ENCODE measurements around the gene ITGA1. TPM values are rescaled to one million over a fixed set of nuclear protein-coding genes. Genes with fewer than 3 reads are reported as not detected.

Gene ITGA1
- polyA plus RNA-seq, 3 donors, result 0.33 to 0.89 (median 0.79) TPM

DNA sequence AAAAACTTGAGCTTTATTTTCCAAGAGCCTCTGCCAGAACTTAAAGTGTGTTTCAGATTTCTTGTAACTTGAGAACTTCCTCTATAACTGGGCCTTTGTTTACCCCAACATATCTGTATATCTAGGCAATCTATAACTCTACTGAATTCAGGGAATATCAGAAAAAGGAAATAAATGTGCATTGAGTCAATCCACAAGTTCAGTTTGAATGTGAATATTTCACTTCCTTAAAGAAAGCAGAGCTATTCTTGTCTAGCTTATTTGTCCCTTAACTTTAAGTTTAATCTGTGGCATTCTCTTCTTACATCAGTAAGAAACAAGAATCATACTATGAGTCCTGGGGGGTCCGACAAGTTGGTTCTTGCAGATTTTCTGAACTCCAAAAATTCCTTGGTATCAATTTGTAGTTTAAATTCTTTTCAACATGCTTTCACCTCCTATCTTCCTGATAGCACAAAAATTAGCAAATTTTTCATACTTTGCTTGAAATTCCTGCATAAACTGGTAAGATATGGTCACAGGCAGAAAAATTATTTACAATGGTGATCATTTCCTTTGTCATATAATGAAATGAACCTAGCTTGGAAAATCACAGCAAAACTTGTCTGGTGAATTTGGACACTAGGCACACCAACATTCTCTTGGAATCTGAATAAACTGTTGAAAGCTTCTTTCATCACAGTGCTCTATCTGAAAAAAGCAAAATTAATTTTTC is 19.8 kb upstream of the ITGA1 start:
- Mint-ChIP-seq H3K27ac (no peak overlapping the region), H3K4me3 (no peak overlapping the region), H3K27me3 (ENCODE audit: low read depth in 3 of 3) (peaks cover 0 to 3% (median 0%) of the 10 kb centered on the region in 3 donors), H3K4me1 (peaks cover 13% of the 10 kb centered on the region), H3K9me3 (peaks cover 0 to 3% (median 0%) of the 10 kb centered on the region in 7 donors), H3K36me3 (no peaks in the 10 kb centered on the region)
- Histone ChIP-seq H3K9ac (ENCODE audit: insufficient read depth, low read length, poor library complexity, severe bottlenecking) (no peak overlapping the region), H3K36me3 (replicated peaks in 1 of 2; ENCODE audit: control insufficient read depth in 1 of 2, insufficient read depth in 2 of 2, low read length in 2 of 2) (no peaks in the 10 kb centered on the region), H2AFZ (ENCODE audit: insufficient read depth, low read depth, low read length, poor library complexity, severe bottlenecking) (no peak overlapping the region), H3K4me1 (ENCODE audit: control insufficient read depth in 1 of 2, insufficient read depth in 2 of 2, low read length in 2 of 2) (no peaks in the 10 kb centered on the region), H3K4me3 (replicated peaks in 1 of 3; ENCODE audit: low read depth in 2 of 3, low read length in 3 of 3) (no peak overlapping the region), H3K4me2 (replicated peaks; ENCODE audit: extremely low read depth, low read length, poor library complexity, severe bottlenecking) (no peak overlapping the region), H3K27me3 (ENCODE audit: control insufficient read depth in 2 of 2, insufficient read depth in 2 of 2, low read length in 2 of 2) (no peaks in the 10 kb centered on the region), H4K20me1 (ENCODE audit: insufficient read depth, low read length) (no peaks in the 10 kb centered on the region), H3K79me2 (ENCODE audit: insufficient read depth, low read length) (no peaks in the 10 kb centered on the region), H3K9me3 (replicated peaks in 1 of 2; ENCODE audit: control insufficient read depth in 1 of 2, insufficient read depth in 1 of 2, low read length in 2 of 2) (no peaks in the 10 kb centered on the region), H3K27ac (ENCODE audit: low read depth in 1 of 2, low read length in 2 of 2) (no peak overlapping the region)
- DNase-seq, result no peak
- WGBS (ENCODE audit: insufficient coverage), result no CpG with 5 or more reads among the region's 1 CpG
- intact Hi-C loops (cut with micrococcal nuclease), result no loop called here
- TF ChIP-seq, protein P1, sequence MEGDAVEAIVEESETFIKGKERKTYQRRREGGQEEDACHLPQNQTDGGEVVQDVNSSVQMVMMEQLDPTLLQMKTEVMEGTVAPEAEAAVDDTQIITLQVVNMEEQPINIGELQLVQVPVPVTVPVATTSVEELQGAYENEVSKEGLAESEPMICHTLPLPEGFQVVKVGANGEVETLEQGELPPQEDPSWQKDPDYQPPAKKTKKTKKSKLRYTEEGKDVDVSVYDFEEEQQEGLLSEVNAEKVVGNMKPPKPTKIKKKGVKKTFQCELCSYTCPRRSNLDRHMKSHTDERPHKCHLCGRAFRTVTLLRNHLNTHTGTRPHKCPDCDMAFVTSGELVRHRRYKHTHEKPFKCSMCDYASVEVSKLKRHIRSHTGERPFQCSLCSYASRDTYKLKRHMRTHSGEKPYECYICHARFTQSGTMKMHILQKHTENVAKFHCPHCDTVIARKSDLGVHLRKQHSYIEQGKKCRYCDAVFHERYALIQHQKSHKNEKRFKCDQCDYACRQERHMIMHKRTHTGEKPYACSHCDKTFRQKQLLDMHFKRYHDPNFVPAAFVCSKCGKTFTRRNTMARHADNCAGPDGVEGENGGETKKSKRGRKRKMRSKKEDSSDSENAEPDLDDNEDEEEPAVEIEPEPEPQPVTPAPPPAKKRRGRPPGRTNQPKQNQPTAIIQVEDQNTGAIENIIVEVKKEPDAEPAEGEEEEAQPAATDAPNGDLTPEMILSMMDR (IDR thresholded peaks at IDR 0.05), result no peak

DNA sequence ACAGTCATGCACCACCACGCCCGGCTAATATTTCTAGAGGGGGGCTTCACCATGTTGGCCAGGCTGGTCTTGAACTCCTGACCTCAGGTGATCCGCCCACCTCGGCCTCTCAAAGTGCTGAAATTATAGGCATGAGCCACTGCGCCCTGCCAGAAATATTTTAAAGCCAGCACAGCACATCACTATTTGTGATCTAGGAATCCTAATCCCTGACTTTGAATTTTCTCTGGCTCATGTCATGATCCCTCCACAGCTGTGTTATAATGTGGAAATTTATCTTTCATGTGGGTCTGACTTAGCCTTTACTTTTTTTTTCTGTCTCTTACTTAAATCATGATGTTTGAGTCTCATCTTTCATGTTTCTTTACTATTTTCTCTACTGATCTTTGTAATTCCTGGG is 18.7 kb upstream of the ITGA1 start:
- H3K27ac Mint-ChIP-seq, result no peak overlapping the region
- H3K9me3 ChIP-seq (replicated peaks in 1 of 2; ENCODE audit: control insufficient read depth in 1 of 2, insufficient read depth in 1 of 2, low read length in 2 of 2), result no peaks in the 10 kb centered on the region
- H3K4me3 ChIP-seq (replicated peaks in 1 of 3; ENCODE audit: low read depth in 2 of 3, low read length in 3 of 3), result no peak overlapping the region
- TF ChIP-seq, protein P1 (IDR thresholded peaks at IDR 0.05), result no peak
- no peak overlapping the region for H3K4me3 Mint-ChIP-seq
- no peak overlapping the region for H3K4me2 ChIP-seq (replicated peaks; ENCODE audit: extremely low read depth, low read length, poor library complexity, severe bottlenecking)
- peaks cover 13% of the 10 kb centered on the region for H3K4me1 Mint-ChIP-seq
- H3K79me2 ChIP-seq (ENCODE audit: insufficient read depth, low read length), result no peaks in the 10 kb centered on the region
- no peaks in the 10 kb centered on the region for H3K4me1 ChIP-seq (ENCODE audit: control insufficient read depth in 1 of 2, insufficient read depth in 2 of 2, low read length in 2 of 2)
- H3K36me3 Mint-ChIP-seq, result no peaks in the 10 kb centered on the region
- peaks cover 2 to 5% (median 2%) of the 10 kb centered on the region in 3 donors for H3K27me3 Mint-ChIP-seq (ENCODE audit: low read depth in 3 of 3)
- 94% methylated on average over 5 of the region's 5 CpGs for WGBS (ENCODE audit: insufficient coverage)
- H3K27me3 ChIP-seq (ENCODE audit: control insufficient read depth in 2 of 2, insufficient read depth in 2 of 2, low read length in 2 of 2), result no peaks in the 10 kb centered on the region
- H2AFZ ChIP-seq (ENCODE audit: insufficient read depth, low read depth, low read length, poor library complexity, severe bottlenecking), result no peak overlapping the region
- DNase-seq, result no peak
- no peaks in the 10 kb centered on the region for H4K20me1 ChIP-seq (ENCODE audit: insufficient read depth, low read length)
- no peaks in the 10 kb centered on the region for H3K36me3 ChIP-seq (replicated peaks in 1 of 2; ENCODE audit: control insufficient read depth in 1 of 2, insufficient read depth in 2 of 2, low read length in 2 of 2)
- H3K27ac ChIP-seq (ENCODE audit: low read depth in 1 of 2, low read length in 2 of 2), result no peak overlapping the region
- H3K9me3 Mint-ChIP-seq, result peaks cover 0 to 3% (median 0%) of the 10 kb centered on the region in 7 donors
- intact Hi-C loops (cut with micrococcal nuclease), result no loop called here
- H3K9ac ChIP-seq (ENCODE audit: insufficient read depth, low read length, poor library complexity, severe bottlenecking), result no peak overlapping the region

All from CD14-positive monocyte (primary cell).